ENCODE results near the gene ADGRG6. TPM values are rescaled to one million over a fixed set of nuclear protein-coding genes. Genes with fewer than 3 reads are reported as not detected.

ADGRG6 gene
- total RNA-seq, 1 donor, result 1.8 TPM

GRCh38 chr6:142361345-142361744, 59.5 kb downstream of the ADGRG6 start:
- Histone ChIP-seq H3K27me3 (ENCODE audit: insufficient read depth, low read length) (no peaks in the 10 kb centered on the region), H3K9me3 (ENCODE audit: low read depth, low read length) (no peaks in the 10 kb centered on the region), H3K4me3 (ENCODE audit: low read length) (no peak overlapping the region), H3K4me1 (ENCODE audit: insufficient read depth, low read length) (no peaks in the 10 kb centered on the region)

GRCh38 chr6:142361779-142362750, 60.3 kb downstream of the ADGRG6 start:
- H3K4me1 ChIP-seq (ENCODE audit: insufficient read depth, low read length), result no peaks in the 10 kb centered on the region
- H3K27me3 ChIP-seq (ENCODE audit: insufficient read depth, low read length), result no peaks in the 10 kb centered on the region
- no peak overlapping the region for H3K4me3 ChIP-seq (ENCODE audit: low read length)
- no peaks in the 10 kb centered on the region for H3K9me3 ChIP-seq (ENCODE audit: low read depth, low read length)

GRCh38 chr6:142367061-142367460, 65.3 kb downstream of the ADGRG6 start:
- H3K4me1 ChIP-seq (ENCODE audit: insufficient read depth, low read length), result no peaks in the 10 kb centered on the region
- H3K4me3 ChIP-seq (ENCODE audit: low read length), result no peak overlapping the region
- H3K9me3 ChIP-seq (ENCODE audit: low read depth, low read length), result no peaks in the 10 kb centered on the region
- H3K27me3 ChIP-seq (ENCODE audit: insufficient read depth, low read length), result no peaks in the 10 kb centered on the region

DNA sequence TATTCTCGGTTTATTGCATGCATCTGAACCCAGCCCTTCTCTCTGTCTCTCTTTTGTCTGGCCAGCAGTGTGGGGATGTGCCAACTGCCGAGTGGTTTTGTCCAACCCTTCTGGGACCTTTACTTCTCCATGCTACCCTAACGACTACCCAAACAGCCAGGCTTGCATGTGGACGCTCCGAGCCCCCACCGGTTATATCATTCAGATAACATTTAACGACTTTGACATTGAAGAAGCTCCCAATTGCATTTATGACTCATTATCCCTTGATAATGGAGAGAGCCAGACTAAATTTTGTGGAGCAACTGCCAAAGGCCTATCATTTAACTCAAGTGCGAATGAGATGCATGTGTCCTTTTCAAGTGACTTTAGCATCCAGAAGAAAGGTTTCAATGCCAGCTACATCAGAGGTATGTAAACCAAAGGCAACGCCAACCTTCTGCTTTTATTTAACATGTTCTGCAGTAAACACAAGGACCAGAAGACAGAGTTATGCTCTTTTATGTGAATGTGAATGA, 65.8 kb downstream of the ADGRG6 start:
- Histone ChIP-seq H3K9me3 (ENCODE audit: low read depth, low read length) (no peaks in the 10 kb centered on the region), H3K27me3 (ENCODE audit: insufficient read depth, low read length) (no peaks in the 10 kb centered on the region), H3K4me3 (ENCODE audit: low read length) (no peak overlapping the region), H3K4me1 (ENCODE audit: insufficient read depth, low read length) (no peaks in the 10 kb centered on the region)

GRCh38 chr6:142369266-142369665, 67.5 kb downstream of the ADGRG6 start:
- Histone ChIP-seq H3K9me3 (ENCODE audit: low read depth, low read length) (no peaks in the 10 kb centered on the region), H3K27me3 (ENCODE audit: insufficient read depth, low read length) (no peaks in the 10 kb centered on the region), H3K4me3 (ENCODE audit: low read length) (no peak overlapping the region), H3K4me1 (ENCODE audit: insufficient read depth, low read length) (no peaks in the 10 kb centered on the region)

DNA sequence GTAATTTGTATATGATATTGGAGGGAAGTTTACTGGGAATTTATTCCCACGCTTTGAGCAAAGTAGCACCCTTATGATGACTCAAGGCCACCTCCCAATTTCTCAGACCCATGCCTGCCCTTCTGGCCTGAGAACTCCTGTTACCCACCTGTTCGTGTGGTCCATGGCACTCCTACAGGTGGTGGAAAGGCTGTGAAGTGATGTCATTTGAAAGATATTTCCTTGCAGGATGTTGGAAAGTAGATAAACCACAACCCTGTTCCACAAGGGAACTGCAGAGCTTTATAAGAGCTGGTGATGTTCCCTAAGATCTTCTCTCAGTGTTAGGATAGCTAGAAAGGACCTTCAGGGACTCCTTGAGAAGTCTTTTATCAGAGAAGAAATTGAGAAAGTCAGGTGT, 70.5 kb downstream of the ADGRG6 start:
- H3K4me1 ChIP-seq (ENCODE audit: insufficient read depth, low read length), result no peaks in the 10 kb centered on the region
- no peaks in the 10 kb centered on the region for H3K9me3 ChIP-seq (ENCODE audit: low read depth, low read length)
- H3K4me3 ChIP-seq (ENCODE audit: low read length), result no peak overlapping the region
- no peaks in the 10 kb centered on the region for H3K27me3 ChIP-seq (ENCODE audit: insufficient read depth, low read length)

GRCh38 chr6:142373268-142374090, 71.7 kb downstream of the ADGRG6 start:
- Histone ChIP-seq H3K4me3 (ENCODE audit: low read length) (no peak overlapping the region), H3K4me1 (ENCODE audit: insufficient read depth, low read length) (peaks cover 5% of the 10 kb centered on the region), H3K27me3 (ENCODE audit: insufficient read depth, low read length) (no peaks in the 10 kb centered on the region), H3K9me3 (ENCODE audit: low read depth, low read length) (no peaks in the 10 kb centered on the region)

- Histone ChIP-seq H3K4me3 (ENCODE audit: low read length) (no peak overlapping the region), H3K9me3 (ENCODE audit: low read depth, low read length) (no peaks in the 10 kb centered on the region), H3K4me1 (ENCODE audit: insufficient read depth, low read length) (peaks cover 9% of the 10 kb centered on the region), H3K27me3 (ENCODE audit: insufficient read depth, low read length) (no peaks in the 10 kb centered on the region)
Measured at GRCh38 chr6:142374091-142374770, 72.4 kb downstream of the ADGRG6 start.

DNA sequence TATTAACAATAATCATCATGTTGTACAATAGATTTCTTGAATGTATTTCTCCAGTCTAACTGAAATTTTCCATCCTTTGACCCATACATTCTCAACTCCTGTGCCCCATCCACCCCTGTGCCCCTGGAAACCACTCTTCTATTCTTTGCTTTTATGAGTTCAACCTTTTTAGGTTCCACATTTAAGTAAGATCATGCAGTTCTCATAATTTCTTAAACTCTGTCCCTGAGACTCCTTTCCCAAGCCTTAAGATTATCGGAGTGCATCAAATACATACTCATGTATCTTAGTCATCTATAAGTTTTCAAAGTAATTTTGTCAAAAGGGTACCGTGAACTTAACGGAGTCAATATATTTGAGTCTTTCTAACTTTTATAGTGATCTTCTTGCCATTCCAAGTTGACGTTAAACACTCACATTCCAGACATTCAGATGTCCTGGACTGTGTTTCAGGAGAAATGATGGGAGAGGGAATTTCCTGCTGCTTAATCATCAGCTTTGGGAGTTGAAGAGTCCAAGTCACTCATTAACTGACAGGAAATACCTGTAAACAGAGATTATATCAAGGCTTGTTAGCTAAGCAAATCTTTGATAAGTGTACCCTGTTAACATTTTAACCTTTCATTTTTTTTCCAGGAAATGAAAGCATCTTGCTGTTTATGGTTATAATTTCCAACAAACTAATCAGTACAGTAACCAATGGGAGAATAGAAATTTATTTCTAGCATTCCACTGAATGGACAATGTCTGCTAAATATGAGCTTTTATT, 73.3 kb downstream of the ADGRG6 start:
- Histone ChIP-seq H3K27me3 (ENCODE audit: insufficient read depth, low read length) (no peaks in the 10 kb centered on the region), H3K4me3 (ENCODE audit: low read length) (no peak overlapping the region), H3K9me3 (ENCODE audit: low read depth, low read length) (no peaks in the 10 kb centered on the region), H3K4me1 (ENCODE audit: insufficient read depth, low read length) (peaks cover 10% of the 10 kb centered on the region)

GRCh38 chr6:142376115-142376514, 74.3 kb downstream of the ADGRG6 start:
- Histone ChIP-seq H3K4me3 (ENCODE audit: low read length) (no peak overlapping the region), H3K9me3 (ENCODE audit: low read depth, low read length) (no peaks in the 10 kb centered on the region), H3K4me1 (ENCODE audit: insufficient read depth, low read length) (peaks cover 17% of the 10 kb centered on the region), H3K27me3 (ENCODE audit: insufficient read depth, low read length) (no peaks in the 10 kb centered on the region)

DNA sequence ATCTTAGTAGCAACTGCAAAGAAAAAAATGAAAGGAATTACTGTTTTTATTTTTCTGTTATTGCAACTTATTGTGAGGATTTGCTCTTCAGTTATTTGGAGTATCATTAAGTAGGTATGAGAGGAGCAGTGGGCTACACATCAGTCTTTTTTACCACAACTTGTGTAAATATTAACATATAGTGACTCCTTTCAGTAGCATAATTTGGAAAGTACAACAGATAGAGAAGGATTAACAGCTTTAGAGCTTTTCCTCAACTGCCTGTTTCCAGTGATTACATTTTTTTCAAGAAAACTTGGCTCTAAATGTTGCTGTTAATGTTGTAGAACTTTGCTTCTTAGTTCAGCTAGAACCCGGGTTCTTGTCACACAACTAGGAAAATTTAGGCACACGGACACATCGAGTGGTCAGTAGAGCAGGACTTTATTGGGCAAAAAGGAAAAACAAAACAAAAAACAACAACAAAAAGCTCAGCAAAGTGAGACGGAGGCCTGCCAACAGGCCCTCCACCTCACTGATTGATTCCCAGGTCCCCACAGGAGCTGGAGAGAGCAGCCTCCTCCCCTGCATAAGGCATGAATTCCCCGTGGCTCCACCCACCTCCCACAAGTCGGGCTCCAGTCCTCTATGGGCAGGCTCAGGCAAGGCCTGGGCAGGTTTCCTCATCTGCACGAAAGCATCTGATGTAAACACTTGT, 75.1 kb downstream of the ADGRG6 start:
- Histone ChIP-seq H3K4me1 (ENCODE audit: insufficient read depth, low read length) (peaks cover 17% of the 10 kb centered on the region), H3K4me3 (ENCODE audit: low read length) (no peak overlapping the region), H3K9me3 (ENCODE audit: low read depth, low read length) (no peaks in the 10 kb centered on the region)

GRCh38 chr6:142377497-142377848, 75.7 kb downstream of the ADGRG6 start:
- peaks cover 17% of the 10 kb centered on the region for H3K4me1 ChIP-seq (ENCODE audit: insufficient read depth, low read length)
- H3K9me3 ChIP-seq (ENCODE audit: low read depth, low read length), result no peaks in the 10 kb centered on the region
- H3K27me3 ChIP-seq (ENCODE audit: insufficient read depth, low read length), result no peaks in the 10 kb centered on the region
- no peak overlapping the region for H3K4me3 ChIP-seq (ENCODE audit: low read length)

More for the DNA sequence above, 75.1 kb downstream of the ADGRG6 start:
- H3K27me3 ChIP-seq (ENCODE audit: insufficient read depth, low read length), result no peaks in the 10 kb centered on the region

GRCh38 chr6:142378138-142378875, 76.5 kb downstream of the ADGRG6 start:
- Histone ChIP-seq H3K9me3 (ENCODE audit: low read depth, low read length) (no peaks in the 10 kb centered on the region), H3K4me3 (ENCODE audit: low read length) (no peak overlapping the region), H3K4me1 (ENCODE audit: insufficient read depth, low read length) (peaks cover 17% of the 10 kb centered on the region), H3K27me3 (ENCODE audit: insufficient read depth, low read length) (no peaks in the 10 kb centered on the region)

All from mononuclear cell (primary cell).